ENCODE results near the gene PRRG2. TPM values are rescaled to one million over a fixed set of nuclear protein-coding genes. Genes with fewer than 3 reads are reported as not detected.

The PRRG2 gene
- total RNA-seq, 3 donors from 2014 or later, result 0.32 to 16.1 (median 10.2) TPM

GRCh38 chr19:49597703-49597974, 16.5 kb downstream of the PRRG2 start:
- no peak for DNase-seq (ENCODE audit: low spot score in 2 of 2)
- TF ChIP-seq POLR2A (IDR thresholded peaks at IDR 0.05) (no peak), CTCF (IDR thresholded peaks at IDR 0.05) (no peak), POLR2AphosphoS5 (IDR thresholded peaks at IDR 0.05) (no peak)
- H3K4me3 ChIP-seq, result no peak overlapping the region
- H3K9me3 ChIP-seq, result no peaks in the 10 kb centered on the region
- peaks cover 5% of the 10 kb centered on the region for H3K36me3 ChIP-seq
- peaks cover under 1 to 3% of the 10 kb centered on the region in 2 donors for H3K4me1 ChIP-seq
- intact Hi-C loops (cut with DNase I; ENCODE audit: low total_unique reads), result no loop called here
- H3K27me3 ChIP-seq, result no peaks in the 10 kb centered on the region
- H3K27ac ChIP-seq, result no peak overlapping the region

- Histone ChIP-seq H3K9me3 (no peaks in the 10 kb centered on the region), H3K4me1 (no peaks in the 10 kb centered on the region), H3K27ac (no peak overlapping the region), H3K4me3 (no peak overlapping the region), H3K36me3 (no peaks in the 10 kb centered on the region), H3K27me3 (no peaks in the 10 kb centered on the region)
- TF ChIP-seq CTCF (IDR thresholded peaks at IDR 0.05), result no peak
- no peak for TF ChIP-seq POLR2AphosphoS5 (IDR thresholded peaks at IDR 0.05)
- no peak for TF ChIP-seq POLR2A (IDR thresholded peaks at IDR 0.05)
- no peak for DNase-seq (ENCODE audit: low spot score in 2 of 2)
- intact Hi-C loops (cut with DNase I; ENCODE audit: low total_unique reads), result loop anchor here (10.0 kb wide), 1 partner anchor 1205 kb away; the partner anchor contains the start of genes GRIN2D and KDELR1
These were observed 18.5 kb downstream of the PRRG2 start for GRCh38 chr19:49599378-49600295.

GRCh38 chr19:49601482-49602038, 20.4 kb downstream of the PRRG2 start:
- intact Hi-C loops (cut with DNase I; ENCODE audit: low total_unique reads), result loop anchor here (10.0 kb wide), 1 partner anchor 1207 kb away; the partner anchor contains the start of genes GRIN2D and KDELR1
- Histone ChIP-seq H3K4me1 (no peaks in the 10 kb centered on the region), H3K27me3 (no peaks in the 10 kb centered on the region), H3K36me3 (no peaks in the 10 kb centered on the region), H3K27ac (no peak overlapping the region), H3K4me3 (no peak overlapping the region), H3K9me3 (no peaks in the 10 kb centered on the region)
- no peak for TF ChIP-seq POLR2AphosphoS5 (IDR thresholded peaks at IDR 0.05)
- TF ChIP-seq CTCF (IDR thresholded peaks at IDR 0.05), result no peak
- TF ChIP-seq POLR2A (IDR thresholded peaks at IDR 0.05), result no peak
- DNase-seq (ENCODE audit: low spot score in 2 of 2), result no peak

GRCh38 chr19:49602806-49603205, 21.7 kb downstream of the PRRG2 start:
- no peak for DNase-seq (ENCODE audit: low spot score in 2 of 2)
- Histone ChIP-seq H3K36me3 (no peaks in the 10 kb centered on the region), H3K27me3 (no peaks in the 10 kb centered on the region), H3K4me3 (no peak overlapping the region), H3K4me1 (no peaks in the 10 kb centered on the region), H3K9me3 (no peaks in the 10 kb centered on the region), H3K27ac (no peak overlapping the region)
- no peak for TF ChIP-seq POLR2A (IDR thresholded peaks at IDR 0.05)
- TF ChIP-seq CTCF (IDR thresholded peaks at IDR 0.05), result no peak
- TF ChIP-seq POLR2AphosphoS5 (IDR thresholded peaks at IDR 0.05), result no peak
- intact Hi-C loops (cut with DNase I; ENCODE audit: low total_unique reads), result loop anchor here (10.0 kb wide), 1 partner anchor 1208 kb away; the partner anchor contains the start of genes GRIN2D and KDELR1

- intact Hi-C loops (cut with DNase I; ENCODE audit: low total_unique reads), result loop anchor here (10.0 kb wide), 1 partner anchor 1211 kb away; the partner anchor contains the start of genes GRIN2D and KDELR1
- Histone ChIP-seq H3K4me3 (no peak overlapping the region), H3K27ac (no peak overlapping the region), H3K4me1 (no peaks in the 10 kb centered on the region), H3K27me3 (no peaks in the 10 kb centered on the region), H3K36me3 (no peaks in the 10 kb centered on the region), H3K9me3 (no peaks in the 10 kb centered on the region)
- TF ChIP-seq POLR2AphosphoS5 (IDR thresholded peaks at IDR 0.05), result no peak
- no peak for TF ChIP-seq POLR2A (IDR thresholded peaks at IDR 0.05)
- DNase-seq (ENCODE audit: low spot score in 2 of 2), result no peak
These were observed 24.5 kb downstream of the PRRG2 start for GRCh38 chr19:49605605-49606004.
